Stimulated activated naive CD8-positive, alpha-beta T cell treated with anti-CD3 and anti-CD28 coated beads, Interleukin-15, Interleukin-2, amounts not matched to agents 100 ng/mL and 50 ng/mL, for 24 hours (primary cell): Measurements from ENCODE around the gene ASB3.

ENCODE experiments used
- H3K27ac Mint-ChIP-seq: one replicate; pipeline ENCODE4 v1.8.0; 2021; ENCODE audit warnings: mild to moderate bottlenecking, mixed read lengths
- H3K27me3 Mint-ChIP-seq: one replicate; pipeline ENCODE4 v1.8.0; 2021; ENCODE audit warnings: mixed read lengths
- H3K36me3 Mint-ChIP-seq: one replicate; pipeline ENCODE4 v1.8.0; 2021; ENCODE audit warnings: low read depth, mixed read lengths
- H3K4me1 Mint-ChIP-seq: one replicate; pipeline ENCODE4 v1.8.0; 2021; ENCODE audit warnings: low read depth, mixed read lengths
- H3K4me3 Mint-ChIP-seq: one replicate; pipeline ENCODE4 v1.8.0; 2021; ENCODE audit warnings: mild to moderate bottlenecking, mixed read lengths
- H3K9me3 Mint-ChIP-seq: one replicate; pipeline ENCODE4 v1.8.0; 2021; ENCODE audit warnings: mixed read lengths

Gene ASB3

GRCh38 chr2:53813151-53813550, 26.4 kb upstream of the ASB3 start:
- Mint-ChIP-seq H3K4me3 (no peak overlapping the region), H3K27ac (no peak overlapping the region), H3K27me3 (no peaks in the 10 kb centered on the region), H3K9me3 (no peaks in the 10 kb centered on the region), H3K36me3 (peaks cover 47% of the 10 kb centered on the region), H3K4me1 (no peaks in the 10 kb centered on the region)

DNA sequence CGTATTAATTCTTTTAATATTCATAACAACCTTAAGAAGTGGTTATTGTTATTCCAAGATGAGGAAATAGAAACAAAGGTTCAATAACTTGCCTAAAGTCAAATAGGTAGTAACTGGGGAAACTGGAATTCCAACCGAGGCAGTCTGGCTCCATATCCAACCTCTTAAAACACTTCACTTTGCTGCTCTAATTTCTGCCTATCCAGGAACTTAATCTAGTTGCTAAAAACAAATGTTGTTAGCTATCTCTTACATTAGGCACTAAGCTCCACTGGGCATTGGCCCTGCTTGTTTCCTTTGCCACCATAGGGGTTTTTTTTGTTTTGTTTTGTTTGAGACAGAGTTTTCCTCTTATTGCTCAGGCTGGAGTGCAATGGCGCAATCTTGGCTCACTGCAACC, 24.8 kb upstream of the ASB3 start:
- H3K27ac Mint-ChIP-seq = no peak overlapping the region
- H3K9me3 Mint-ChIP-seq = no peaks in the 10 kb centered on the region
- H3K4me1 Mint-ChIP-seq = no peaks in the 10 kb centered on the region
- peaks cover 45% of the 10 kb centered on the region for H3K36me3 Mint-ChIP-seq
- H3K4me3 Mint-ChIP-seq = no peak overlapping the region
- H3K27me3 Mint-ChIP-seq = no peaks in the 10 kb centered on the region

DNA sequence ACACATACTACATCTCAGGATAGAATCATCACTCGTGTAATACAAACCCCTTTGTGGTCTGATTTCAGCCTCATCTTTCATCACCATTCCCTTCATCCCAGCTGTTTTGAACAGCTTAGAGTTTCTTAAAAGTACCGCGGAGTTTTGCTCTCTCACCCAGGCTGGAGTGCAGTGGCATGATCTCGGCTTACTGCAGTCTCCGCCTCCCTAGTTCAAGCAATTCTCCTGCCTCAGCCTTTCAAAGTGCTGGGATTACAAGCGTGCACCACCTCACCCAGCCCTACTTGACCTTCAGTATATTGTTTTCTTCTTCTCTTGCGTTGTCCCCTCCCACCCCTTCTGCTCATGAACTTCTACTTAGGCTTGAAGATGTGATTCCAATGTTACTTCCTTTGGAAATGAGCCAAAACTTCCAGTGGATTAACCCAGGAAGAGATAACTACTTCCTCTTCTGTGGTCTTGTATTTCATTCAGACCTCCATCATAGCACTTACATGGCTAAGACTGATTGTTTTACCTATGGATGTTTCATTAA, 15.9 kb upstream of the ASB3 start:
- no peaks in the 10 kb centered on the region for H3K27me3 Mint-ChIP-seq
- no peaks in the 10 kb centered on the region for H3K4me1 Mint-ChIP-seq
- H3K4me3 Mint-ChIP-seq = no peak overlapping the region
- H3K27ac Mint-ChIP-seq = no peak overlapping the region
- no peaks in the 10 kb centered on the region for H3K9me3 Mint-ChIP-seq
- peaks cover 53% of the 10 kb centered on the region for H3K36me3 Mint-ChIP-seq

DNA sequence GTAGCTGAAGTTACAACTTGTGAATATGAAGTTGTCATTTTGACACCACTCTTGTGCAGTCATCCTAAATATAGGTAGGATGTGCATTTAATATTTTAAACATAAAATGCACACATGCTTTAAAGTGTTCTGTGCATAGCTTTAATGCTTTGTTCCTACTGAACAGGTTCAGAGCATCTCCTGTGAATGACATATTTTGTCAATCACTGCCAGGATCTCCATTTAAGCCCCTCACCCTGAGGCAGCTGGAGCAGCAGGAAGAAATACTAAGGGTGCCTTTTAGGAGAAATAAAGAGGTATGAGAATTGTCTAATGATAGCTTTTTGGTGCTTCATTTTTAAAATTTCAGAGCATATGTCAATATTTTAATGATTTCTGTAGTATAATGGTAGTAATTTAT, 14.8 kb upstream of the ASB3 start:
- H3K36me3 Mint-ChIP-seq = peaks cover 47% of the 10 kb centered on the region
- H3K27ac Mint-ChIP-seq = no peak overlapping the region
- no peak overlapping the region for H3K4me3 Mint-ChIP-seq

DNA sequence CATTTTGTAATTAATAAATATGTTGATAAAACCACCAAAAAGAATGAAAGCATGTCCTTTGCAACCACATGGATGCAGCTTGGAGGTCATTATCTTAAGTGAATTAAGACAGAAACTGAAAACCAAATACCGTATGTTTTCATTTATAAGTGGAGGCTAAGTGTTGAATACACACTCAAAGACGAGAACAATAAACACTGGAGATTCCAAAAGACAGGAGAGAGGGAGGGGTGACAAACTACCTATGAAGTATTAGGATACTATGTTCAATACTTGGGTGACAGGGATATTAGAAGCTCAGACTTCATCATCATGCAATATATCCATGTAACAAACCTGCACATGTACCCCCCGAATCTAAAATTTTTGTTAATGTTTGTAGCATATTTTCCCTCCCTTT, 7.1 kb upstream of the ASB3 start:
- Mint-ChIP-seq H3K36me3 (peaks cover 11% of the 10 kb centered on the region), H3K27me3 (no peaks in the 10 kb centered on the region), H3K4me3 (no peak overlapping the region), H3K9me3 (no peaks in the 10 kb centered on the region), H3K27ac (no peak overlapping the region), H3K4me1 (peaks cover 15% of the 10 kb centered on the region)

More for the DNA sequence above, 14.8 kb upstream of the ASB3 start:
- no peaks in the 10 kb centered on the region for H3K9me3 Mint-ChIP-seq
- H3K4me1 Mint-ChIP-seq = no peaks in the 10 kb centered on the region
- H3K27me3 Mint-ChIP-seq = no peaks in the 10 kb centered on the region

- Mint-ChIP-seq H3K4me3 (no peak overlapping the region), H3K36me3 (peaks cover 9% of the 10 kb centered on the region), H3K4me1 (peaks cover 21% of the 10 kb centered on the region), H3K9me3 (no peaks in the 10 kb centered on the region), H3K27me3 (no peaks in the 10 kb centered on the region), H3K27ac (no peak overlapping the region)
These were observed 6.5 kb upstream of the ASB3 start for GRCh38 chr2:53793261-53793660.

GRCh38 chr2:53787614-53788289, 999 bp upstream of the ASB3 start:
- Mint-ChIP-seq H3K27ac (peak overlapping the region; percentile 97), H3K36me3 (peaks cover 14% of the 10 kb centered on the region), H3K4me1 (peaks cover 58% of the 10 kb centered on the region), H3K4me3 (peak overlapping the region; percentile 97), H3K9me3 (no peaks in the 10 kb centered on the region), H3K27me3 (no peaks in the 10 kb centered on the region)

GRCh38 chr2:53786352-53786704, 425 bp downstream of the ASB3 start:
- Mint-ChIP-seq H3K36me3 (peaks cover 26% of the 10 kb centered on the region), H3K4me3 (peak overlapping the region; percentile 97), H3K27ac (peak overlapping the region; percentile 94), H3K9me3 (no peaks in the 10 kb centered on the region), H3K4me1 (peaks cover 56% of the 10 kb centered on the region), H3K27me3 (no peaks in the 10 kb centered on the region)

DNA sequence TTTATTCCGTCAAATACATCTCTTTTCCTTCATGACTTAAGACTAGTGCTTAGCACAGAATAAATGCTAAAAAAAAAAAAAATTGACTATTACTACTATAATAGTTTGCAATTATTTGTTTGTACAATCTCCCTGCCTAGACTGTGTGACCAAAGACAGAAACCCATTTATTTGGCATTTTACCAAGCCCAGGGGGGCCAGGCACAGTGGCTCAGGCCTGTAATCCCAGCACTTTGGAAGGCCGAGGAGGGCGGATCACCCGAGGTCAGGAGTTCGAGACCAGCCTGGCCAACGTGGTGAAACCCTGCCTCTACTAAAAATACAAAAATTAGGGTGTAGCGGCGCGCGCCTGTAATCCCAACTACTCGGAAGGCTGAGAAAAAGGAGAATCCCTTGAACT, 1.4 kb downstream of the ASB3 start:
- no peaks in the 10 kb centered on the region for H3K9me3 Mint-ChIP-seq
- H3K36me3 Mint-ChIP-seq = peaks cover 26% of the 10 kb centered on the region
- peak overlapping the region; percentile 97 for H3K4me3 Mint-ChIP-seq
- peaks cover 48% of the 10 kb centered on the region for H3K4me1 Mint-ChIP-seq
- no peaks in the 10 kb centered on the region for H3K27me3 Mint-ChIP-seq
- peak overlapping the region; percentile 29 for H3K27ac Mint-ChIP-seq

- H3K4me3 Mint-ChIP-seq = peak overlapping the region; percentile 97
- H3K36me3 Mint-ChIP-seq = peaks cover 34% of the 10 kb centered on the region
- H3K27me3 Mint-ChIP-seq = no peaks in the 10 kb centered on the region
- no peaks in the 10 kb centered on the region for H3K9me3 Mint-ChIP-seq
- peak overlapping the region; percentile 73 for H3K27ac Mint-ChIP-seq
- peaks cover 44% of the 10 kb centered on the region for H3K4me1 Mint-ChIP-seq
These were observed 2.3 kb downstream of the ASB3 start for GRCh38 chr2:53784436-53784835.

GRCh38 chr2:53782676-53783075, 4.1 kb downstream of the ASB3 start:
- Mint-ChIP-seq H3K4me3 (no peak overlapping the region), H3K4me1 (peaks cover 42% of the 10 kb centered on the region), H3K27me3 (no peaks in the 10 kb centered on the region), H3K27ac (no peak overlapping the region), H3K9me3 (no peaks in the 10 kb centered on the region), H3K36me3 (peaks cover 46% of the 10 kb centered on the region)

DNA sequence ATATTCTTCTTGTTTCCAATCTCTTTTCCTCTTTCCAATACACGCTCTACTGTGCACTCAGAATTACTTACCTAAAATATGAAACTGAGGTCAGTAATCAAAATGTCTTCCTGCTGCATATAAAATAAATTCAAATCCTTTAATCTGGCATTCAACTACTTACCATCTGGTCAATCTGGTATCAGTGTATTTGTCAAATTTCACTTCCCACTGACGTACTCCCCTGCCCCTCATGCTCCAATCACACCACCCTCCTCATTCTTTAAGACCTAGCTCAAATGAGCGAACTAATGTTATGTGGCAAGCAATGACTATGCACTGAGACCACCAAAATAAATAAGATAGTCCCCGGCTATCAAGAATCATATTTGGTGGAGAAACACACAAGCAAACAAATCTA, 6.7 kb downstream of the ASB3 start:
- H3K27ac Mint-ChIP-seq = peak overlapping the region; percentile 23
- no peaks in the 10 kb centered on the region for H3K9me3 Mint-ChIP-seq
- H3K36me3 Mint-ChIP-seq = peaks cover 57% of the 10 kb centered on the region
- peaks cover 40% of the 10 kb centered on the region for H3K4me1 Mint-ChIP-seq
- no peaks in the 10 kb centered on the region for H3K27me3 Mint-ChIP-seq
- H3K4me3 Mint-ChIP-seq = no peak overlapping the region

DNA sequence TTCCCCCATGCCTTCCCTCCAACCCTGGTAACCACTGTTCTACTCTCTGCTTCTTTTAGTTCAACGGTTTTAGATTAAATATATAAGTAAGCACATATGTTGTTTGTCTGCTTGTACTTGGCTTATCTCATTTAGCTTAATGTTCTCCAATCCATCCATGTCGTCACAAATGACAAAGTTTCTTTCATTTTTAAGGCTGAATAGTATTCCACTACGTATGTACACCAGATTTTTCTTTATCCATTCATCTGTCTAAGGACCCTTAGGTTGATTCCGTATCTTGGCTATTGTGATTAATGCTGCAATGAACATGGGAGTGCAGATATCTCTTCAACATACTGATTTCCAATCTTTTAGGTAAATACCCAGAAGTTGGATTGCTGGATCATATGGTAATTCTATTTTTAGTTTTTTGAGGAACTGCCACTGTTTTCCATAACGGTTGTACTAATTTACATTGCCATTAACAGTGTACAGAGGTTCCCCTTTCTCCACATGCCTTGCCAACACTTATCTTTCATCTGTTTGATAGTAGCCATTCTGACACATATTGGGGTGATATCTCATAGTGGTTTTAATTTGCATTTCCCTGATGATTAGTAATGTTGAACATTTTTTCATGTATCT, 8.1 kb downstream of the ASB3 start:
- Mint-ChIP-seq H3K36me3 (peaks cover 63% of the 10 kb centered on the region), H3K27ac (no peak overlapping the region), H3K27me3 (no peaks in the 10 kb centered on the region), H3K9me3 (no peaks in the 10 kb centered on the region), H3K4me1 (peaks cover 30% of the 10 kb centered on the region), H3K4me3 (no peak overlapping the region)

DNA sequence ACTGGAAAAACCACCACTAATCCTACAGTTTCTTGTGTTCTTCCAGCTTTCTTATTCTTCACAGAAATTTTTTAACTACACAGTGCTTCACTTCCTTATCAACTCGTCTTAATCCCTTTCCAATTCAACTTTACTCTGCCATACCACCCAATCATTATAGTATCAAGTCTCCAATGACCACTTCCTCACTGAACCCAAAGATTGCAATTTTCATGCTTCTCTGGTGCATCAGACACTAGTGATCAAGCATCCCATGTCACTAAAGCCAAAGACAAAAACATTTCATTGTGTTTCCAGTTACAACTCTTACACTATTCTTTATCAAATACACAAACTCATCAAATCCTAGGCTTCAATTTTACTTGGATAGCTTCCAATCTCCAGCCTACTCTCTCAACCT, 9.6 kb downstream of the ASB3 start:
- H3K27ac Mint-ChIP-seq = peak overlapping the region; percentile 8
- no peaks in the 10 kb centered on the region for H3K27me3 Mint-ChIP-seq
- peaks cover 25% of the 10 kb centered on the region for H3K4me1 Mint-ChIP-seq
- H3K36me3 Mint-ChIP-seq = peaks cover 60% of the 10 kb centered on the region
- H3K9me3 Mint-ChIP-seq = no peaks in the 10 kb centered on the region
- no peak overlapping the region for H3K4me3 Mint-ChIP-seq

- Mint-ChIP-seq H3K27me3 (no peaks in the 10 kb centered on the region), H3K36me3 (peaks cover 44% of the 10 kb centered on the region), H3K9me3 (no peaks in the 10 kb centered on the region), H3K27ac (peak overlapping the region; percentile 69), H3K4me1 (peaks cover 48% of the 10 kb centered on the region), H3K4me3 (peak overlapping the region; percentile 44)
These were observed 16.5 kb downstream of the ASB3 start for GRCh38 chr2:53770264-53770663.
